GM21786 (cell line): ENCODE data around the gene NEK4.
A peak's percentile ranks its signal among the peaks of the same experiment; 100 is the strongest.
"Not testable (repeated sequence)": the region's sequence is repeated elsewhere in the genome, so short reads cannot be mapped to it uniquely, and the experiment has no call there.

Experiments used
- ATAC-seq: cut with Tn5 transposase; IDR thresholded peaks from one replicate; pipeline ENCODE4 v1.9.1; 2021; ENCODE audit not compliant: unreplicated experiment

The NEK4 gene

DNA sequence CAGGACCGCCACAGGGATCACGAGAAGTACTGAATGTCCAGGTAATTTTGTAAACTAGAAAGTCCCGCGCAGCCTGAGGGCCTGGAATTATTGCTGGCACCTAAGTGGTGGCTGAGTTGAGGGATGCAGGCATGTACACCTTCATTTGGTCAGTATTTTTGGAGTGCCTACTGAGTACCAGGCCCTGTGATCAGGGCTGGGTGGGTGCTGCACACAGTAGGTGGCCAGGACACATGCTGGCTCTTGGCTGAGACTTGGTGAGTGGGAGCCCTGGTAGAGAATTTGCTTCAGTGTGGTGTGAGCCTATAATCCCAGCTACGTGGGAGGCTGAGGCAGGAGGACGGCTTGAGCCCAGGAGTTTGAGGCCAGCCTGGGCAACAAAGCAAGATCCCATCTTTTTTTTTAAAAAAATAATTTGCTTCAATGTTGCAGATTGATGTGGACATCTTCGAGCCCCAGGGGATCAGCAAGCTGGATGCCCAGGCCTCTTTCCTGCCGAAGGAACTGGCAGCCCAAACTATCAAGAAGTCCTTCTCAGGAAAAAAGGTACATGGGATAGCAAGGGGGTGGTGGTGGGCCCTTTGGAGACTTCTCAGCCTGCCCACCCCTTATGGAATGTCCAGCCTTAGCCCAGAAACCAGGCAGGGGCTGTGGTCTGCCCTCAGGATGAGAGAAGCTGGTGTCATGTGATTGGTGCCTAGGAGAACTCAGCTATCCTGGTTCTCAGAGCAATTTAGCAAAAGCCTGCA is 9.3 kb upstream of the NEK4 start:
- ATAC-seq: peak; percentile 8

DNA sequence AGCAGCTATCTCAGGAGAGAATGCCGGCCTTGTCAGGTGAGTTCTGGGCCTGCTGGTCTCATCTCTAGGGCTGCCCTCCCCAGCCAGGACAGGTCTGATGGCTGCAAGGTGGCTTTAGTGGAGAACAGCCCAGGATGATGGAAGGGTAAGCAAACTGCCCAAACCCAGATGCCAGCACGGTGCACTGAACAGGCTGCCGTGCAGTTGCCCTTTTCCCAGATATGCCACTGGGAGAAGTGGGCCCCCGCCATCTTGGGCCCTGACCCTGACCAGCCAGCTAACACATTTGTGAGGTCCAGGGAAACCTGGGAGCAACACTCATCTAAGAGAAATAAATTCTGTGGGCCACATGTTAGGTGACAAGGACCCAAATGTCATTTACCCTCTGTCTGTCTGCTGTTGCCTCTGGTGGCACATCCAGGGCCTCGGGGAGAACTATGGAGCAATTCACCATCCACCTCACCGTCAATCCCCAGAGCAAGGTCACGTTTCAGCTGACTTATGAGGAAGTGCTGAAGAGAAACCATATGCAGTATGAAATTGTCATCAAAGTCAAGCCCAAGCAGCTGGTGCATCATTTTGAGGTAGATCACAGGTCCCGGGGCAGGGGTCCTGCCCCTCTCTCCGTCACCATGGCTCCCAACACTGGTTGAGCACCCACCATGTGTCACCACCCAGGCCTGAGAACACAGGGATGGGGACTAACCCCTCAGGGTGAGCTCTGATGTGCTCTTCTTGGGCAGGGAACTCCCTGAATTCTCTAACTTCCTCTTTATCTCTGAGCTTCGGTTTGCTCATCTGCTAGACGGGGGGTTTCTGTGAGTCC is 8.5 kb upstream of the NEK4 start:
- peak; percentile 81 for ATAC-seq

DNA sequence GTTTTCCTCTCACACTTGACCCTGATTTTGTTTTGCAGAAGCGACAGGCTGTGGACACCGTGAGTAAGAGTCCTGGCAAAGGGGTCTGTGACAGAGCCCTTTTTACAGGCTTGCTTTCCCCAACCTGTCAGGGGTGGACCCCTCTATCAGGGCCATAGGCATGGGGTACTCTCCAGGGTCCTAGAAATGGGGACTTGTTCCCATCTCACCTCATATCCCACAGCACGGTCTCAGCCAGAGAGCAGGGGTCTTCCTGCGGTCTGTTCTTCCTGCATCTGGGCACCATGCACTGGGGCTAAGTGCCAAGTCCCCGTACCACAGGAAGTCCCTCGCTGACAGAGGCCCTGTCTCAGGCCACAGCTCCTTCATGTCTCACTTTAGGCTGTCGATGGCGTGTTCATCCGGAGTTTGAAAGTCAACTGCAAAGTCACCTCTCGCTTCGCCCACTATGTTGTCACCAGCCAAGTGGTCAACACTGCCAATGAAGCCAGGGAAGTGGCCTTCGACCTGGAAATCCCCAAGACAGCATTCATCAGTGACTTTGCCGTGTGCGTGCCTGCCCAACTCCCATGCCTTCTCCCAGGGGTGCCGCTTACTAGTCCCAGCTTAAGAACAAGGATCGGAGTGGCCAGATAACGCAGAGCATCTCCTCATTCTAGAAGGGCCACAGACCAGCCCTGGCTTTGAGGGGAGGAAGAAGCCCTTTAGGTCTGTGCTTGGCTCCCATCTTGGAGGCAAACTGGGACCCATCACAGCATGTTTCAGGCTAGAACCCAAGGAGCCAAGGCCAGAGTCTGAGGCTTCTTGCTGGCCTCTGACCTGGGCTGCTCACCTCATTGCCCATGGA is 7.4 kb upstream of the NEK4 start:
- no peak for ATAC-seq

DNA sequence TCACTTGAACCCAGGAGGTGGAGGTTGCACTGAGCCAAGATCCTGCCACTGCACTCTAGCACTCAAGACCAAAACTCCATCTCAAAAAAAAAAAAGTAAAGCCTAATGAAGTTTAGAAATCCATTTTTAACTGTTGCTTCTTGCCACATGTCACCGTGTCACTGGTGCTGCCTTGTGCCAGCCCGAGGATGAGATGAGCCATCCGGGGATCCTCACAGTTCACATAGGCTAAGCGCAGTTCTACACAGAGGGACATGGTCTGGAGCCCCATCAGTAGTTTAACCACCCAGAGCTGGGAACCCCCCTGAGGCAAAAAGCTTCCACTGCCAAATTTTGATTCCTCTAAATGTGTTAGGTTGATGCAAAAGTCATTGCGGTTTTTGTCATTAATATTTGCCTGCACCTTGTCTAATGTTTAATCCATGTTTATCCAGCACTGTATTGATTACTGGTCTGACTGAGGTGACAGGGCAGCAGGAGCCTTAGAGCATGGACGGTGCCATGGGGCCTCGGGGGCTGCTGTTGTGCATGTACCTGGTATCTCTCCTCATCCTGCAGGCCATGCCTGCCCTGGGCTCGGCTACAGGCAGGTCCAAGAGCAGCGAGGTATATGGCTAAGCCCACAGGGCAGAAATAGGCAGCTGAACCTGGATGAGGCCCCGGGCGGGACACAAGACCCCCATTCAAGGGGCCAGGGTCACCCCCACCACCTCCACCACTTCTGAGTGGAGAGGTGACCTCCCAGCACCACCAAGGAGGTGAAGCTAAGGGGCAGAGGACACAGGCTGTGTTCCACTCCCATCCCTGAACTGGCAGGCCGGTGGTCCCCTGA is 6.6 kb upstream of the NEK4 start, which contains the start of gene ITIH1:
Gene ITIH1 (plus strand): TSS at position 473 of the 832 bp plus-strand sequence. CDS start 17 bp downstream, at position 490.
- ATAC-seq: no peak

DNA sequence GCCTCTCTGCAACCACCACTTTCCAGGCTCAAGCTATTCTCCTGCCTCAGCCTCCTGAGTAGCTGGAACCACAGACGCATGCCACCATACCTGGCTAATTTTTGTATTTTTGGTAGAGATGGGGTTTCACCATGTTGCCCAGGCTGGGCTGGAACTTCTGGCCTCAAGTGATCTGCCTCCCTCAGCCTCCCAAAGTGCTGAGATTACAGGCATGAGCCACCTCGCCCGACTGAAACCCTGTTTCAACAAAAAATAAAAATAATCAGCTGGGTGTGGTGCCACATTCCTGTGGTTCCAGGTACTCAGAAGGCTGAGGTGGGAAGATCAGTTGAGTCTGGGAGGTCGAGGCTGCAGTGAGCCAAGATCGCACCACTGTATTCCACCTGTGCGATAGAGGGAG is 5.7 kb upstream of the NEK4 start:
- ATAC-seq: not testable (repeated sequence)

DNA sequence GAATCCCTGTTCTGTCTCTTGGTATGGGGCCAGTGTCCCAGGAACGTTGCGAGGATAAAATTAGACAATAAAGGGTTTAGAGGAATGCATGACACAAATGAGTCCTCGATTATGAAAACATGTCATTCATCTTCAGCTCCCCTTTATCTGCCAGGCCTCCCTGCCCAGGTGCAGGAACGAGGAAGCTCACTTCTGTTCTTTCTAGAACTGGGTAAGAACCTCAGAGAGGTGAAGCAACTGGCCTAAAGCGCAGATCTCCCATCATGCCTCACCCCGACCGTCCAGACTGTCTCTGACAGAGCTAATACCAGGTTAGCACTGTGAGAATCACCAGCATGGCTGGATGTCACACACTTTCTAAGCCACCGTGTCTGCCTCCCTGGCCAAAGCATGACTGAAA is 5.1 kb upstream of the NEK4 start:
- ATAC-seq: no peak

DNA sequence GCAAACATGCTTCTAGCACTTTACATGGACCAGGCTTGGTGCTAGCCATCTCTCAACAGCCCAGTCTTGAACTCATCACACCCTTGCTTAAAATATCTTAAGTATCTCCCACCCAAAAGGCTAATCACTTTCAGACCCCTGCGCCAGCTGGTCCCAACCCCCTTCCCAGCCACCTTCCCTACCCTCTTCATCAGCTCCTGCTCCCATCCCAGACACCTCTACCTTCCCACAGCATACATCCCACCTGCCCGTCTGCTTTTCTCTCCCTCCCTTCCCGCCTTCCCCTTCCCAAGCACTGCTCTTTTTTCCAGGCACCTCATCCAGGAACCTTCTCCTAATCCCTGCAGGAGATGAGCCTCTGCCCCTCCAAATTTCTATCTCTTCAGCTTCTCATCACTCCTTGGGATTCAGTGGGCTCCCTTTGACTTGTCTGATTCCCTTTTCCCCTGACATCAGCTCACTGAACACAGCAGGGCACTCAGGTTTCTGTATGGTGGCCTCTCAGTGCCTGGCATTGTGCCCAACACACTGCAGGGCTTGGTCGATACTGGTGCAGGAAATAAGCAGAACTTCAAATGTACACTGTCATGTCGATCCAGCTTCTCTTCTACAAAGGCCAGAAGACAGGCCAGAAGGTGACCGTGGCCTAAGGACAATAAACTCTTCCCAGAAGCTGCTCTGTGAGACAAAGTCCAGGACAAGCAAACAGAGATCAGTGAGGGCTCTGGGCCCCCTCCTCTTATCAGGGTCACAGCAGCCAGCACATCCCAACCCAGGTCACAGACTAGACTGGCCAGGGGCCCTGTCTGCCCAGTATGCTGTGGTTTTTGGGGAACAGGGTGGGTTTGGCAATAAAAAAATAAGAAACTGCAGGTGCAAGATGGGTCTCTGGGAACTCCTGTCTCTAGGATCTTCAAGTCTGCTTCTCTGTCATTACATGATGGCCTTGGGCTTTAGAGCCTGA is 4.4 kb upstream of the NEK4 start:
- ATAC-seq: no peak

DNA sequence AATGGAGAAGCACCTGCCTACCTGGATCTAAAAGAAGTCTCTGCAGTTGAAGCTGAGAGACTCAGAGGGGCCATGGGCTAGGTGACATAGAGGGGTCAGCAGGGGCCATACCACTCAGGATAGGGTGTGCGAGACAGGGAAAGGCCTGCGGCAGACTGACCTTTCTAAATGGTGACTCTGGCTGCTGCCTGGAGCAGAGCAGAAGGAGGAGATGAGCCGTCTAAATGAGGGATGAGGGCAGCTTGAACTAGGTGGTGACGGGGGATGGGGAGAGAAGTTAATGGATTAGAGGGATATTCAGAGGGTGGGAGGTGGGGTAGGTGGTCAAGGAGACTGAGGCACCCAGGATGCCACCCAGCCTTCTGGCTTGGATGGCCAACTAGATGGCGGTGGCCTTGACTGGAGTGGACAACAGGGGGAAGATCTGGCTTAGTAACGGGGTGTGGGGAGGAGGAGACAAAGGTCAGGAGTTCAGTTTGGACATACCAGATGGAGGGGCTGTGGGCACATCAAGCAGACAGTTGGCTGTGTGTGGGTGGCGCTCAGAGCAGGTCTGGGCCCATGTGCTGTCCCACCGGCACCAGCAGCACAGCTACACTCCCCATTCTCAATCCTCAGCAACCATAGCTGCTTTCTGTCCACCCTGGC is 3.5 kb upstream of the NEK4 start:
- no peak for ATAC-seq

DNA sequence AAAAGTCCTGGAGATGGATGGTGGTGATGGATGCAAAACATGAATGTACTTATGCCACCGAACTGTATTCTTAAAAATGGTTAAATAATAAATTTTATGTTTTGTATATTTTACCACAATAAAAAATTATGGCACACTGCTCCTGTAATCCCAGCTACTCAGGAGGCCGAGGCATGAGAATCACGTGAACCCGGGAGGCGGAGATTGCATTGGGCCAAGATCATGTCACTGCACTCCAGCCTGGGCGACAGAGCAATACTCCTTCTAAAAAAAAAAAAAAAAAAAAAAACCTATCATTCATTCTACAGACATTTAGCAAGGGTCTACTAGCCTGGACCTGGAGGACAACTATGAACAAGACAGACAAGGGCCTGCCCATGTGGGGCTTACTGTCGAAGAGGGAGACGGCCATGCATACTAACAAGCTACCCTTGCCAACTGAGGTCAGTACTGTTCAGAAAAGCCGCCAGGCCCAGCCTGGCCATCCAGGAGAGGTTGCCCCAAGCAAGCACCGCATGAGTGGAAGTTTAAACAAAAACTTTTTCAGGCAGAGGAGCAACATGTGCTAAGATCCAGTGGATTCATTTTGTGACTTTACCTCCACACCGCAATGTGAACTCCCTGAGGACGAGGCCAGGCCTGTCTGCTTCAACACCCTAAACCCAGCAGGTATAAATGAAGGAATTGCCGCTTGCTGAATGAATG is 2.8 kb upstream of the NEK4 start:
- no peak for ATAC-seq

DNA sequence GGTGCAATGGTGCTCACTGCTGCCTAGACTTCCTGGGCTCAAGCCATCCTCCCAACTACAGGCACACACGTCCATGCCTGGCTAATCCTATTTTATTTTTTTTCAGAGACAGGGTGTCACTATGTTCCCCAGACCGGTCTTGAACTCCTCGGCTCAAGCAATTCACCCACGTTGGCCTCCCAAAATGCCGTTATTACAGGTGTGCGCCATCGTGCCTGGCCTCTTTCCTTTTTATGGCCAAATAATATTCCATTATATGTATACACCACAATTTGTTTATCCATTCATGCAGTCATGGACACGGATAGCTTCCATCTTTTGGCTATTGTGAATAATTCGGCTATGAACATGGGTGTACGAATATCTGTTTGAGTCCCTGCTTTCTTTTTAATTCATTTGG is 962 bp upstream of the NEK4 start:
- no peak for ATAC-seq

DNA sequence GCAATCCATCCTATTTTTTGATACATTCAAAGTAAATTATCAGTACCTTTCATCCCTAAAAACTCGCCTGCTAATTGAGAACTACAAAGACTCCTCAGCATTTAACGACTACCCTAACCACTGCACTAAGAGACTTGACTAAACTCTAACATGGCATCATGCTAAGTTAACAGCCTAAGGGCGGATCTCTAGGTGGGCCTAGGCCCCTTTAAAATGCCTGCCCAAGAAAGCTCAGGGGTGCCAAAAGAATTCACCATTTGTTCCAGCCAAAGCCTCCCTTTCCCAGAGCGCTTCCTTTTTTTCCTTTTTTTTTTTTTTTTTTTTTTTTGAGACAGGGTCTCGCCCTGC is 568 bp upstream of the NEK4 start:
- no peak for ATAC-seq

DNA sequence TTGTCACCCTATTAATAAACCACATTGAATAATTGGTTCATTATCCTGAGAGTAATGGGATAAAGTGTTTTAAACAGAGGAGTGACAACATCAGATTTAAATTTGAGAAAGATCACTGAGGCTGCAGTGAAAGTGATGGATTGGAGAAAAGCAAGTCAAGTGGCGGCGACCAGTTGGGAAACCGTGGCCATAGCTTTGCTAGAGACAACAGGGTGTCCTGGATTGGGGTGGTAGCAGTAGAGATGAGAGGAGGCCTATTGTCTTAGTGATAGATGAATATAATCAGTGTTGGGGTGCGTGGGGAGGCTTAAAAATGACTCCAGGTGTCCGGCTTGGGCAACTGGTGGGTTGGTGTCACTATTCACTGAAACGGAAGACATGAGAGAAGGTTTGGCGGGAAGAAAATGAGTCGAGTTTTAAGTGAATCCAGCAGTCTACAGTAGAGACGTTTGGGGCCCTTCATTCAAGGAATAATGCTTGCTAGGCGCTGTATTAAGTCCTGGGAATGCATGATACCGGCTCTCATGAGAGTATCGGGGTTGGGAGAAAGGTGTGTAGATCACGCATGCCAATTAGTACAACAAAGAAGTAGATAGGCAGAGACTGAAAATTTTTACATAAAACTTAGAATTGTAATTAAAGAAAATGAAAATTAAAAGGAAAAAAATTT is 819 bp downstream of the NEK4 start:
- no peak for ATAC-seq

DNA sequence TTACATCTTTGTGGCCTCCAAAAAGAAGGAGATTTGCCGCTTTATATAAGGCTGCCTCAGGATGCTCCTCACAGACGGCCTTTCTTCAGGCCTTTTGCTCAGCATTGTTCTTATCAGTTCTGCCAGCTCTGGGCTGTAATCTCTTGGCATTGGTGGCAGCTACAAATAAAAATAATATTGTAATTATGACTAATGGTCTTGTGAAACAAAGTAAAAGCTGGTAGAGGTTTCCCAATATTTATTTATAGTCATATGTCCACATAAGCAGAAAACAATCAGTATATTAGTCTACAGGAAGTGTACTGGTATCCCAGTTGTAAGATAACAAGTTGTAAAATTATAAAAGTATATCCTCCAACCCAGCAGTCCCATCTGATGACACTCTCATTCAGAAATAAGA is 7.3 kb downstream of the NEK4 start:
- no peak for ATAC-seq

DNA sequence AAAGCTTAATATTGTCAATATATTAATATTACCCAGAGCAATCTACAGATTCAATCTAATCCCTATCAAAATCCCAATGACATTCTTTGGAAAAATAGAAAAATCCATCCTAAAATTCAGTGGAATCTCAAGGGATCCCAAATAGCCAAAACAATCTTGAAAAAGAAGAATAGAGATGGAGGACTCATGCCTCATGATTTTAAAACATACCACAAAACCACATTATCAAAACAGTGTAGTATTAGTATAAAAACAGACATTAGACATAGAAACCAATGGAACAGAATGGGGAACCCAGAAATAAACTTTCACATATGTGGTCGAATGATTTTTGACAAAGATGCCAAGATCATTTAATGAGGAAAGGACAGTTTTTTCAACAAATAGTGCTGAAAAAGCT is 14.6 kb downstream of the NEK4 start:
- no peak for ATAC-seq

DNA sequence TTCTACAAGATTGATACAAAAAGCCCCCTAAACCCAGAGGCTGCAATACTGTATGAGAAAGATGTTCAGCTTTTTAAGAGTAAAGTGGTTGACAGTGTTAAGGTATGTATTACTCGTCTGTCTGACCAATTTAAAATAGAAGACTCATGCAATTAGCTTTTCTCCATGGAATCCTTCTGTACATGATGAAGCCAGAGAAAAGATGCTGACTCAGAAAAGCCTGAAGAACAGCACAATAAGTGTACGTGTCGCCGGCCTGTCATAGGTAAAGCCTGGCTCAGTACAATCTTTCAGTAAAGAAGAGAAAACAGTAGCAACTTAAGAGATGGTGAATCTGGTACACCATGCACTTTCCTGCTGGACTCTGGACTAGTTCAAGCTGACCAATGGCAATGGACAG is 16.4 kb downstream of the NEK4 start:
- ATAC-seq: no peak

DNA sequence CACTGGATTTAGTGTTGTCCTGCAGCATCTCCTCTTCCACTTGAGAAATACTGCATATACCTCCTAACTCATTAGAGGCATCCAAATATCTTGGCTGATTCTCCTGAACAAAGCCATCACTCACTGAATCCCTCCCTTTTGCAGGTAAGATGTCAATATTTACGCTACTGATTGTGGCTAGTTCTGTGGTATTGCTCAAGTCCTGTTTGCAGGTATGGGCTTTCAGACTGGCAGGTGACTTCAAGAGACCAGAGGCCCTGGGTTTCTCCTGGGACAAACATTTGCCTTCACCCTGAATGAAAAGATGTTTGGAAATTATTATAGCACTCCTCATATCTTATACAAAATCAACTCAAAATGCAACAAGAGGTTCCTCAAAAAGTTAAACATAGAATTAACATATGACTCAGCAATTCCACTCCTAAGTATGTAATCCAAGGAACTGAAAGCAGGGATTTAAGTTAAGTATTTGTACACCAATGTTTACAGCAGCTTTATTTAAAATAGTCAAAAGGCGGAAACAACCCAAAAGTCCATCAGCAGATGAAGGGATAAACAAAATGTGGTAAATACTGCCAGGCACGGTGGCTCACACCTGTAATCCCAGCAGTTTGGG is 18.6 kb downstream of the NEK4 start:
- no peak for ATAC-seq

DNA sequence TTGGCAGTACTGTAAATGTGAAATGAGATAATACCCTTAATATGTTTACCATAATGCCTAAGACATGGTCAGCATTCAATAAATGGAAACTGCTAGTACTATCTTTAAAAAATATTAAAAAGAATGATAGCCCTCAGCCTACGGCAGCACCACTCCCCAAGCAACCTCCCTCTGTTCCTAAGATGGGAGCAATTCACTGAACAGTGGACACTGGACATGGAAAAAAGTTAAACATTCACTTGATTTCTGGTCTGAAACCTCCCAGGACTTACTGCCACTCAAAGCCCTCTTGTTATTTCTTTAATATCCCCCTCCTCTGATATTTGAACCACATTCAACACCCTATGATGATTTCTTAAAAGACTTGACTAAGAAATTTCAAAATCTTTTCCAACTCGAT is 27.0 kb downstream of the NEK4 start:
- ATAC-seq: no peak
